ENCODE data around the gene C10orf71. TPM values are rescaled to one million over a fixed set of nuclear protein-coding genes. Genes with fewer than 3 reads are reported as not detected.

Gene C10orf71
- total RNA-seq, 2 donors from 2014 or later, result not detected

GRCh38 chr10:49365675-49366415 lies 66.9 kb downstream of the C10orf71 start:
- H3K9me3 Mint-ChIP-seq, result no peaks in the 10 kb centered on the region
- ATAC-seq, result no peak

GRCh38 chr10:49366460-49366859 lies 67.5 kb downstream of the C10orf71 start:
- no peaks in the 10 kb centered on the region for H3K36me3 Mint-ChIP-seq
- H3K27ac Mint-ChIP-seq, result no peak overlapping the region
- DNase-seq (ENCODE audit: low spot score in 2 of 2), result no peak
- no peaks in the 10 kb centered on the region for H3K9me3 Mint-ChIP-seq
- no peak for ATAC-seq

More at GRCh38 chr10:49365675-49366415, 66.9 kb downstream of the C10orf71 start:
- Mint-ChIP-seq H3K36me3 (no peaks in the 10 kb centered on the region), H3K27ac (no peak overlapping the region)
- DNase-seq (ENCODE audit: low spot score in 2 of 2), result no peak

GRCh38 chr10:49367600-49367999 lies 68.6 kb downstream of the C10orf71 start:
- H3K9me3 Mint-ChIP-seq, result no peaks in the 10 kb centered on the region
- no peaks in the 10 kb centered on the region for H3K36me3 Mint-ChIP-seq

GRCh38 chr10:49368256-49368655 lies 69.3 kb downstream of the C10orf71 start:
- Mint-ChIP-seq H3K9me3 (no peaks in the 10 kb centered on the region), H3K36me3 (no peaks in the 10 kb centered on the region), H3K27ac (no peak overlapping the region)
- ATAC-seq, result no peak
- DNase-seq (ENCODE audit: low spot score in 2 of 2), result no peak

More at GRCh38 chr10:49367600-49367999, 68.6 kb downstream of the C10orf71 start:
- no peak for ATAC-seq
- DNase-seq (ENCODE audit: low spot score in 2 of 2), result no peak
- no peak overlapping the region for H3K27ac Mint-ChIP-seq

- DNase-seq (ENCODE audit: low spot score in 2 of 2), result no peak
- no peak for ATAC-seq
- Mint-ChIP-seq H3K27ac (peak overlapping the region in 1 of 2 donors; percentile 84), H3K9me3 (no peaks in the 10 kb centered on the region), H3K36me3 (no peaks in the 10 kb centered on the region)
These were observed 70.5 kb downstream of the C10orf71 start for GRCh38 chr10:49369216-49370162.

GRCh38 chr10:49370326-49371100 lies 71.5 kb downstream of the C10orf71 start:
- ATAC-seq, result no peak
- no peak for DNase-seq (ENCODE audit: low spot score in 2 of 2)
- Mint-ChIP-seq H3K36me3 (no peaks in the 10 kb centered on the region), H3K27ac (peak overlapping the region; percentile 32 to 42), H3K9me3 (no peaks in the 10 kb centered on the region)

GRCh38 chr10:49371967-49372366 lies 73.0 kb downstream of the C10orf71 start:
- no peak for DNase-seq (ENCODE audit: low spot score in 2 of 2)
- ATAC-seq, result no peak
- Mint-ChIP-seq H3K9me3 (no peaks in the 10 kb centered on the region), H3K27ac (no peak overlapping the region), H3K36me3 (no peaks in the 10 kb centered on the region)

GRCh38 chr10:49373361-49373760 lies 74.4 kb downstream of the C10orf71 start:
- no peaks in the 10 kb centered on the region for H3K9me3 Mint-ChIP-seq
- DNase-seq (ENCODE audit: low spot score in 2 of 2) (no peak), ATAC-seq (no peak)
- H3K27ac Mint-ChIP-seq, result no peak overlapping the region
- H3K36me3 Mint-ChIP-seq, result no peaks in the 10 kb centered on the region

- H3K27ac Mint-ChIP-seq, result no peak overlapping the region
- ATAC-seq (no peak), DNase-seq (ENCODE audit: low spot score in 2 of 2) (no peak)
- no peaks in the 10 kb centered on the region for H3K9me3 Mint-ChIP-seq
- H3K36me3 Mint-ChIP-seq, result no peaks in the 10 kb centered on the region
These were observed 75.8 kb downstream of the C10orf71 start for GRCh38 chr10:49374740-49375139.

GRCh38 chr10:49375611-49376010 lies 76.6 kb downstream of the C10orf71 start:
- ATAC-seq (no peak), DNase-seq (ENCODE audit: low spot score in 2 of 2) (peak in 1 of 2 donors; percentile 13)
- H3K9me3 Mint-ChIP-seq, result no peaks in the 10 kb centered on the region
- H3K36me3 Mint-ChIP-seq, result no peaks in the 10 kb centered on the region
- H3K27ac Mint-ChIP-seq, result no peak overlapping the region

Other genes with a start within 250 kb of the C10orf71 start
- gene VSTM4, start 183.6 kb upstream of the C10orf71 start, total RNA-seq, result not detected
- not detected for gene FAM170B, start 165.1 kb upstream of the C10orf71 start, total RNA-seq
- gene TMEM273, start 110.8 kb upstream of the C10orf71 start, total RNA-seq, result 1 to 10 TPM; 2.0 to 4.0 TPM
- not detected for gene DRGX, start 96.9 kb downstream of the C10orf71 start, total RNA-seq
- 10 to 100 TPM; 31.7 to 36.2 TPM for gene ERCC6, start 240.0 kb downstream of the C10orf71 start, total RNA-seq